UCSD-AML1 (cell line): ENCODE results near the gene PRRT1.

Source experiments
- DNase-seq: peaks from one replicate; lab custom pipeline; 2025; ENCODE audit not compliant: unreplicated experiment; lab: John Stamatoyannopoulos, UW

Gene PRRT1

DNA sequence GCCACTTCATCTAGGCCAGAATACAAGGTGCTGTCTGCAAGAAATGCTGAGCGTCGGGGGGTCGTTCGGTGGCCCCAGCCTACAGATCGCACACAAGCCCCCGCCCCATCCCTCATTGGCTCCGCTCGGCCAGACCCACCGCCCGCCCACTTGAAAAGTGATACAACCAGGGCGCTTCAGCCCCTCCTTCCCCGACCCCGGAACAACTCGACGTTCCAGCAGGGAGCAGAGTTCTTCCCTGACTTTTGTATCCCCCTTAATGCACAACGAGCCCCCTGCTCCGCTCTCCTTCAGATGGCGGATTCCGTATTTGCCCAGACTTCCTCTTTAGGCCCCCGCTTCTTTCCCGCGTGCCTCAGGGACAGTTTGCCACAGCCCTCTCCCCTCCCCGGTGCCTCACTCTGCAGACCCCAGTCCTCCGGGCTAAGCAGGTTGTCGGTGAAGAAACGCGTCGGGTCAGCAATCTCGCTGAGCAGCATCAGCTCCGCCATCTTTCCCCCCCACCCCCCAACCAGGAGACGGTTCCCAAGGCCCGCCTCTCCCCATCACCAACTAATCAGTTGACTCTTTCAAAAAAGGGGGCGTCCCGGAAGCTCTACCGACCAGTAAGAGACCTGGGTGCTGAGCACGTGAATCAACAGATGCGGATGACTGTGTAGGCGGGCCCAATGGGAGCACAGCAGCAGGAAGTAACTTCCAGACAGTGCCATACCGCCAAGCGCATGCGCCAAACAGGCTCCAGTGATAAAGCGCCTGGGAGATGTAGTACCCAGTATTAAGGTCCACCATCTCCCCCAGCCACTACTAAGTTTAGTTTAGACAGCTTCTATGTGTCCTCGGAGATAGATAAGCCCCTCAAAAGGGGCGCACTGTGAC lies 23.8 kb downstream of the PRRT1 start, which contains the start of gene ATF6B:
ATF6B (minus strand) TSS at position 530 of the 876 bp plus-strand sequence; CDS start at position 491, 39 bp downstream.
- peak; percentile 95 for DNase-seq

DNA sequence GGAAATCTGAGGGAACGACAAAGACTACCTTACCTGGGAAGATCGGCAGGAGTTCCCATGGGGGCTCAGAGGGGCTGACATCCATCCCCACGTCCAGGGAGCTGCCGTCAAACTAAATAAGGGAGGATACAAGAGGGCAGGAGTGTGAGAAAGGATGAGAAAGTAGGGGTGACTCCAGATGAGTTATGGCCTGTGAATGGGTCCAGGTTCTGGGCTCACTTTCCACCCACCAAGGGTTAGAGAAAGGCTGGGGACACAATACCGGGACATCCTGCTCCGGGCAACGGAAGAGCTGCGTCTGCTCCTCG lies 24.4 kb downstream of the PRRT1 start:
- DNase-seq = no peak

DNA sequence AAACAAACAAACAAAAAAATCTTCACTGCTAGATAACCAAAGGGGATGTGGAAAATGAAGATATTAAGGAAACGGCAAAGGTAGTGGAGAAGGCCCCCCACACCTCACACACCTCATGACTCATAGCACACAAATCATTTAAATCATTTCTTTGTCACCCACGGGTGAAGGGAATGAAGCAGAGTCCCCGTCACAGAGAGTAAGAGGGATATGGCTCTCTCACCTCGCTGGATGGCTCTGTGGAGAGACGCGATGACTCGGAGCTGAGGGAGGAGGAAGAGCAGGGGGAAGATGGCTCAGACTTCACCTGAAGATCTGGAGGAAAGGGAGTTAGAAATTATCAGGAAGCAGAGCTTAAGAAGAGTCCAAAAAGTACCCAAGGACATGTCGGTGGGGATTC lies 24.9 kb downstream of the PRRT1 start:
- DNase-seq = no peak

DNA sequence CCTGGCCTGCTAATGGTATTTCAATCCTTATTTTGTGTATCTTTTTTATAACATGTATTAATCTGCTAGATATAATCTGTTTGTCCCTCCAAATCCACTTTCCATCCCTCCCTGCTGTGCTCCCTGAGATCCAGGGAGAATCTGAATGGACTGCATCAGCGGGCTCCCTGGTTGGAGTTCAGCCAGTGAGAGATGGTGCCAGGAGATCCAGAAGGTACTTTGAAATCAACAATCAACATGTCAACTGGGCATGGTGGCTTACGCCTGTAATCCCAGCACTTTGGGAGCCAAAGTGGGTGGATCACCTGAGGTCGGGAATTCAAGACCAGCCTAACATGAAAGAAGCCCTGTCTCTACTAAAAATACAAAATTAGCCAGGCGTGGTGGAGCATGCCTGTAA lies 28.1 kb downstream of the PRRT1 start:
- no peak for DNase-seq

DNA sequence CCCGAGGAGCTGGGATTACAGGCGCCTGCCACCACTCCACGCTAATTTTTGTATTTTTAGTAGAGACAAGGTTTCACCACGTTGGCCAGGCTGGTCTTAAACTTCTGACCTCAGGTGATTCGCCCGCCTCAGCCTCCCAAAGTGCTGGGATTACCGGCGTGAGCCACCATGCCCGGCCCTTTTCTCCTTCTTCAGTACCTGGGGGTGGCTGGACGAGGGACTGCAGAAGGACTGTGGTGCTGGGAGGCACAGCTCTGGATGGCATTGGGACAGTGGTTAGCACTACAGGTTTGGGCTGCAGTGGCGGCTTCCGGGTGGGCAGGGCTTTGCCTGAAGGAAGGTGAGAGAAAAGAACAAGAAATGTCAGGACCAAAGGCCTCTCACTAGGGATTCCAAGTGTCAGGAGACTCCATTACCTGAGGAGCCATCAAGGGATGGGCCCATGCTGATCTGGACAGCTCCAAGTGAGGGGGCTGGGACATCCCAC lies 31.1 kb downstream of the PRRT1 start:
- DNase-seq = no peak

DNA sequence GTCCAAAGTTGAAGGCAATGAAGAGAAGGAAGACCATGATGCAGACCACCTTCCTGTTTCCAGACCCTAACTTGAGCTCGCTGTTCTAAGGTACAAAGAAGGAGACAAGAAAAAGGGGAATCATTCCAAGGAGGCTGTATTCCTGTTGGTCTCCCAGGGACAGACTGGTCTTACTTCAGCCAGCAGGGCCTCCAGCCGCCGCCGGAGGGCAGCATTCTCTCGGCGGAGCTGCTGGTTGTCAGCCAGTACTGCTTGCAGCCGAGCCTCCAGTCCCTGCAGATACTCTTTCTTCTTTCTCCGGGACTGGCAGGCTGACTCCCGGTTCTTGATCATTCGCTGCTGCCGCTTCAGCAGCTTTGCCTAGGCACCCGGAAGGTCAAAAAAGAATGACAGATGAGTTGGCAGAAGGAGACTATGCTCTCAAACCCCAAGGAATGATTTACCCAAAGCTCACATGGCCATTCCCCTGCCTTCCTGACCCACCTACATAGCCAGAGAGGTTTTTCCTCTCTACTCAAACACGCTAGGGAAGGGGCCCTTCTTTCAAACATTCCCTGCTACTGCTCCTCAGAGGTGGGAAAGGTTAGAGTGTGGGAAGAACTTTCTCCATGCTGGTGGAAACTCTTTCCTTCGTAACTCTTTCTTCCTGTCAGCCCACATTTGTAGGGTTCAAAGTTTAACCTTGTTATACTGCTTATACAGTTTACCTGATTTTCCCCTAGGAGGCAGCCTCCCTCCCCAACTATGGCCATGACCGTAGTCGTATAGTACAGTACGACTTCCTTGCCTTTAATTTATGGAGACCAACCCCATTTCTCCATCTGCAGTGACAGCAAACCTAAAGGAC lies 32.7 kb downstream of the PRRT1 start:
- DNase-seq = peak; percentile 82

DNA sequence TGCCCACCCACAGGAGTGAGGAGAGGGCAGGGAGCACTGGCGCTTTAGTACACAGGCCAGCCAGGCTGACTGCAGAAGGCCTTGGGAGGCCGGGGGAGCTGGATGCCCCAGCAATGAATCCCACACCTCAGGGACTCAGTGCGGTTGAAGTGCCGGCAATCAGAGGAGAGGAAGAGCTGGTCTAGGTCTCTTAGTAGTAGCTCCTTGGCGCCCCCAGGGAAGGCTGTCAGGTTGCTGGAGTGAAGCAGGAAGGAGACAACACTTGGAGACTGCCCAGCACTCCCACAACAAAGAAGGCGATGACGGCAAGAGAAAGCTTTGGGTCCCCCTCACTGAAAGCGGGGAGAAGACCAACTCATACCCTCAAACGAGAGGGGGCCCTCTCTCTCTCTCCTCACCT lies 34.3 kb downstream of the PRRT1 start:
- DNase-seq = no peak

DNA sequence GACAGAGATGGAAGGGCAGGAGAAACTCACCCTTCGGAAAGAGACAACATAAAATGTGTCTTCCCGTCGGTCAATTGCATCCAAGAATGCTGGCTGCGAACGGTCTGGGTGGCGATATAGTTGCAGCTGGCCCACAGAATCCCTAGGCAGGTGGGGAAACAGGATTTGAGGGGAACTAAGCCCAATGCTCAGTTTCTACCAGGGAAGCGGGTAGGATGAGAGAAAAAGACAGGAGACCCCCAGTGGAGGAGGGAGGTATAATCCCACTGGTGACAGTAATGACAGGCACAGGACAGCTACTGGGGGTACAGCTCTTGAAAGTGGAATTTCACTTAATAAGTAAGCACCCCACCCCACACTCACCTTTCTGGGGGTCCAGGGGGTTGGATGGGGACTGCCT lies 35.1 kb downstream of the PRRT1 start:
- DNase-seq = no peak

DNA sequence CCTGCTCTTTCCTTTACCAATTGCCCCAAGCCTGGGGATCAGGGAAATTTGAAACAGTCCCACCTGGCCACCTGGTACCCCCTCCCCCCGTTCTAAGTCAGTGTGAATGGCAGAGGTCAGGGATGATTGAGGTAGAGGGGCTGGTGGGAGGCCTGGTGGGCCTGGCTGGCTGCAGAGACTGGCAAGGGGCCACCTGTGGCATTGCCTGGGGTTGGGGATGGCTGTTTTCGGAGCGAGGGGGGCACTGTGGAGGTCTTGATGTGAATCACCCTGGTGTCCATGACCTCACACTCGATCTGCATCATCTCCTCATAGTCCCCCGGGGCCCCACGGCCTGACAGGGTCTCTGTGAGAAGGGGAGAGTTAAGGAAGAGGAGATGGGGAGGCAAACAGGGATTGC lies 36.1 kb downstream of the PRRT1 start:
- no peak for DNase-seq

DNA sequence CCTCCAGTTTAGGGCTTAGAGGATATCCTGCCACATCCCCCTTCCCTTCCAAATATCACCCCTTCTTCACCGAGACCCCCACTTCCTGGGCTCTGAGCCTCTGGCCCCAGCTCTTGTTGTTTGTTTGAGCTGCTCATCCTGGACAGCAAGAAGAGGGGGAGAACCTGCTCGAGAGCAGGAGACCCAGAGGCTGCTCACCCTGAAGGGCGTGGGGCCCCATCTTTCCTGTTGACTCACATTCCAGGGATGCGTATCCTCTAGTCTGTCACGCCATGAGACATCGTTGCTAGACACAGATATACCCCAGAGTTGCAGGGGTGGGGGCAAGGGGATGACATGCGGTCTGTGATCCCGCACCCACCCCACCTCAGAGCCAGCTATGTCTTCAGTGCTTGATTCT lies 36.9 kb downstream of the PRRT1 start:
- DNase-seq = no peak

DNA sequence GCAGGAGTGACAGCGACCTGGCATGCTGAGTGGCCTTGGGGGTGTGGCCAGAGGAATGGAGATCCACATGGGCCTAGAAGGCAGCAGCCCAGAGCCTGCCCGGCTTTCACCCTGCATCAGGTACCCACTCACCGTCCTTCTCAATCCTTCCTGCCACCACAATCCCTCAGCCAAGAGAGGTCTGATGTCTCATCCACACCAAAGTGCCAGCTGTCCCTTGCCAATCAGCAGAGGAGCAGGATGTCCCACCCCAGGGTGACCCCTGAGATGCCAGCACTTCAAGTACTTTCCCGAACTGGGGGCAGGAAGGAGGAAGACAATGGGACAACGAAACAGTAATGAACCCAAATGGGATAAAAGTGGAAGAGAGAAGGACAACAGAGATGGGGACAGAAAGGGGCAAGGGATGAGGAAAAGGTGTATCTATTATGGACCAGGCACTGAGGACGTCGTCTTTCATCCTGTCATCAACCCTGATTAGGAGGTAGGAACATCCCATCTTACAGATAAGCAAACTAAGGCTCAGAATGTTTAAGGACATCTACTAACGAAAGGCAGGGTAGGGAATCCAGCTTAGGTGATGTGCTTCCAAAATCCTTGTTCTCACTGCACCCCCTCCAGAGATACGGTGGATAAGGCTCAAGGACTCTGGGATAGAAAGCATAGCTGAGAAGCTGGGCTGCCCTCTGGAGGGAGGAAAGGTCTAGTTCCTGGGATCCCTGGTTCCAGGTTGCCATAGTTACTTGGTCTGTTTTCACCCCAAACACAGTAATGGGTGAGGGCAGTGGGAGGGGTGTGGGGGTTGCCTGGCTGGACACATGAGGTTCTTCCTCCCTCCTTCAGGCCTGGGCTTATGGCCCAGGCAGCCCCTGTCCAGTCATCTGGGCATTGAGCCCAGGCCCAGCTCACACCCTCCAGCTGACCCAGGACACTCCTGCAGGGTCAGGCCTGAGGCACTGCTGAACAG lies 38.1 kb downstream of the PRRT1 start:
- DNase-seq = no peak

DNA sequence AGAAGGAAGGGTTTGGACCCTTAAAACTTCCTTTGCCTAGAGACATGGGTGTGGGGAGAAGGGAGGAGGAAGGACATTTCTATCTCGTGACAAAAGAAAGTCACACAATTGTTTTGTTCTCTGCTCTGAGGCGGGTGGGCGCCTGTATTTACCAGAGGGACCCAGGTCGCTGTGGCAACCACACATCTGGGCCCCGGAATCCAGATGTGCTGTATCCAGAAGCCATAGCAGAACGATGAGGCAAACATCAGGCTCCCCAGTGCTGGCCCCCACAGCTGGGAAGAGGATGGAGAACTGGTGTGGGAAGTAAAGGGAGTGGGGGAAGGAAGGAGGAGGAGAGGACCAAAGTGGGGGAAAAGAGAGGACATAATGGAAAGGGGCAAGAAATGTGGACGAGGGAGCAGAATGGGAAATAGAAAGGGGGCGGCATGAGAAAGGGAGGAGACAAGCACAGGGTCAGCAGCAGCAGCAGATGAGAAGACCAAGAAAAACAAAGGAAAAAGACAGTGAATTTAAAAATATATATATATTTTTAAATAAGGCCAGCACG lies 39.2 kb downstream of the PRRT1 start:
- DNase-seq = no peak

DNA sequence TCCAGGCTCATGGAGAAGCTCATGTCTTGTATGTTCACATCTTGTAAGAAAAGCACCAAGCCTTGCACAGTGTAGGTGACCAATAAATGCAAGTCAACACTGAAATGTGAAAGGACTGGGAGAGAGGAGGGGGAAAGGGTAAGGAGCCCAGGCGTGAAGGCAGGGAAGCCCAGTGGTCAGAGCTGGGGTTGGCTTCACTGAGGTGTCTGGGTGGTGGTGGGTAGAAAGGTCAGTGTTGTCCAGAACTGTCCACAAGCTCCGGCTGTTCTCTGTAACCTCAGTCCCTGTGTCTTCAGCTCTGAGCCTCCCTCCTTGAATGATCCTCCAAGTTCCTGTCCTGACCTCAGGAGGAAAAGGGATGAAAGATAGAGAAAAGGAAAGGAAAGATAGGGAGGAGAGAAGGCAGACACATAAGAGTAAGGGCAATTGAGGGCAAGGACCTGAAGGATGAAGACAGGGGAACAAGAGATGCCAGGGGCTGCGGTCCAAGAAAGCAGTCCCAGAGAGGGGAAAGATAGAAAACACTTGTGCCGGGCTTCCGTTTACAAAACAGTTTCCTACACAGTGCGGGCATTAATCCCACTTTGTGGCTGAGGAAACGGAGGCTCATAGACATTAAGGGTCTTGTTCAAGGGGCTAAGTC lies 40.2 kb downstream of the PRRT1 start:
- no peak for DNase-seq

DNA sequence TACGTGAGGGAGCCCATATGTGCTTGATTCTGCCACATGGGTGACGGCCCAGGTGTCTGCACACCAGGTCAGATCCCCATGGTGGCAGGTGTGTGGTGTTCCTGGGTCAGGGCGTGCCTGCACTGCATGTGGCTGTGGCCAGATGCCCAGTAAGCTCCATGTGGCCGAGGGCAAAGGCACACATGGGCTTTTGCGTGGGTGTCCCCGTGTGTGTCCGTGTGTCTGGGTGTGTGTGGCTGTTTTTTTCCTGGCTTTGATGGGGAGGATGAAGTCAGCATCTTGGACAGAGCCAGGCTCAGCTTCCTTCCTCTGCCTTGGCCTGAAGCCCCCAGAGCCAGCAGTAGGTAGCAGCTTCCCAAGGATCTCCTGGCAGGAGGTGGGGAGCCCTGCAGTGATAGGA lies 41.1 kb downstream of the PRRT1 start:
- DNase-seq = no peak

DNA sequence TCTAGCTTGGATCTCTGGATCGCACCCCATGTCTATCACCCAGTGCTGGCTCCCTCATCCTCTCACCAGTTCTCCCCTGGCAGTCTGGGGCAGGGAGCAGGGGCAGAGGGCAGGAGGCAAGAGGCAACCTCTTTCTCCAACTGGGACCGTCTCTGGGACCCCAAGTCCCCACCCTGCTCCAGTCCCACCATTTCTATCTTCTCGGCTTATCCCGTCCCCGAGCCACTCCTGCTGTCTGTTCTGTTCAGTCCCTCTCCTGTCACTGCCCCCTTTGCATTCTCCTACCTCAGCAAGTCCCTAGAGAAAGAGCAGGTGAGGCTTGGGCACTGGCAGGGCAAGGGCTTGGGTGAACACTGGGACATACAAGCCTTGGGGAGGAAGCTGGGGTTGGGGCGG lies 42.0 kb downstream of the PRRT1 start:
- DNase-seq = no peak

DNA sequence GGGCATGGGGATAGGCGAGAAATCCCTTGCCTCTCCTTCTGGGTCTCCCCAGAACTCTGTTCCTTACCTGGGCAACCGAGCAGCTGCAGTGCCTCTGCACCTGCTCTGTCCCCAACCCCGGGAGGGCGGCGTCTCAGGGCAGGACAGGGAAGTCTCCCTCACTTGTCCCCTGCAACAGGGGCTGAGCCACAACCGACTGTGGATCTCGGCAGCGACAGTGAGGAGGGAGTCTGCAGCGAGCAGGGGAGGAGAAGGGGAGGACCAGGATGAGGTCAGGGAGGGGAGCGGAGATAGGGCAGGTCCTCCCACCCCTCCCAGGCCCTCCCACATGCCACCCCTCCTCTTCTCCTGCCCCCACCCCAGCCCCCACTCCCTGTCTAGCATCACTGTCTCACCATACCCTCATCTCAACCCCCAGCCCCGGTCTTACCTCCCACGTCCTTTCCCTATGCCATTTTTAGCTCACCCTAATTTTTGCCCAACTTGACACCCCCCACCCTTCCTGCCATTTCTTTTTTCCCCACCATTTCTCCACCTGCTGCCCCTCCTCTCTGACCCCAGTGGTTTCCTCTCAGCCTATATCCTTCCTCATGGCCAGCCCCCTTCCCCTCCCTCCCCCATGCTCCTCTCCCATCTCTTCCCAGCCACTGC lies 42.5 kb downstream of the PRRT1 start, which contains the start of gene TNXB:
TNXB (minus strand) TSS at position 225 of the 651 bp plus-strand sequence. CDS start 11,140 bp downstream, outside the sequence.
- DNase-seq = peak; percentile 64

DNA sequence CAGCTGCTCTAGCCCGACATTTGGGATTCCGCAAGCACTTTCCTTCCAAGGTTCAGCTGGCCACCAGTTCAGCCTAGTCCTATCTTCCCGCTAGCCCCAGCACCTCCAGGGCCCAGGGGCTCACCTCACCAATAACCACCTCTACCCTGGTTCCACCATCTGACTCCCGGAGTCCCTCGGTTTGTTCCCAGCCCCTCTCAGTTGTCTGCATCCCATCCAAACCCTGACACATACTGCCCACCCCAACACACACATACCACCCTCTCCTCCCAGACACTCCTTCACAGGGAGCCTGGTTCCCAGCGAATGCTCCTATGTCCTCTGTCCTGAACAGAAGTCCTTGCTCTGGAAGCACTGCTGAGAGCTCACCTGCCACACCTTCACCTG lies 43.0 kb downstream of the PRRT1 start:
- DNase-seq = no peak

DNA sequence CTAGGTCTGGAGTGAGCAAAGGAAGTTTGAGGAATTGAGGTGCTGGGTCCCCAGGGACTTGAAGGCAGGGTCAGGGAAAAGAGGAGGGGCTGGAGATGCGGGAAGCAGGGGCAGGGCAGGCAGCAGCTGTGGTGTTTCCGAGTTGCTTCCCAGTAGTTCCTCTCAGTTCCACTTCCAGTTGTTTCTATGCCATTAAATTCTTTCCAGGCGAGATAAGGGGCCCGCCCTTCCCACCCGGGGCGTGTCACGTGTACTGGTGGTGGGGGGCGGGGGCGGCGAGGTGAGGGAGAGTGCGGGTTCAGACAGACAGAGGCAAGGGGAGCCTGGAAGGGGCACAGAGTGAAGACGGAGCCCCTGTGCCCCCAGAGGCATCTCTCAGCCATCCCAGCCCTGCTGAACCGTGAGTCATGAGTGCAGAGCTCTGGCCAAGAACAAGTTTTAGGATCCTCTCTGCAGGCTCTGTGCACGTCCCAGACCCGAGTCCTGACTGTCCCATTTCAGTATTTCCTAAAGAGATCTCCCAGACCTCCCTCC lies 43.6 kb downstream of the PRRT1 start:
- no peak for DNase-seq

DNA sequence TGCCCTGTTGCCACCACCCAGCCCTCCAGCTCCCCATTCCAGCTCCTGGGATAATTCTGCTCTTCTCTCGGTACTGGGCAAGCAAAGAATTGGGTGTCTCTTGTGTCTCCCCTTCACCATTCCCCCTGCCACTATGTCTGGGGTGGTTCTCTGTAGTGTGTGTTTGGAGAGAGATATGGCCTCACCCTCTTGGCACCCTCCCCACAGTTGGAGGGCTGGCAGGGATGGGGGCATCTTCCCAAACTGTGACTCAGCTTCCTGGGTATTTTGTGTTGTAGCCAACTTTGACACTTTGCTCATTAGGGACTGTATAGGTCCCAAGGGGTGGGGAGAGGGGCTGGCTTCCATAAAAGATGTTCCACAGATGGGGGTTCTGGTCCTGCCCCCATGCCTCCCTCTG lies 44.3 kb downstream of the PRRT1 start:
- no peak for DNase-seq
